Activated CD8-positive, alpha-beta memory T cell treated with anti-CD3 and anti-CD28 coated beads, Interleukin-2, amount 50 U/mL, for 4 hours (primary cell): ENCODE data around the gene DOK5.
"Not testable (repeated sequence)": the region's sequence is repeated elsewhere in the genome, so short reads cannot be mapped to it uniquely, and the experiment has no call there.

ENCODE experiments used
- DNase-seq: peaks from one replicate; pipeline ENCODE4 v3.0.0-alpha.2; 2020

DOK5 gene

DNA sequence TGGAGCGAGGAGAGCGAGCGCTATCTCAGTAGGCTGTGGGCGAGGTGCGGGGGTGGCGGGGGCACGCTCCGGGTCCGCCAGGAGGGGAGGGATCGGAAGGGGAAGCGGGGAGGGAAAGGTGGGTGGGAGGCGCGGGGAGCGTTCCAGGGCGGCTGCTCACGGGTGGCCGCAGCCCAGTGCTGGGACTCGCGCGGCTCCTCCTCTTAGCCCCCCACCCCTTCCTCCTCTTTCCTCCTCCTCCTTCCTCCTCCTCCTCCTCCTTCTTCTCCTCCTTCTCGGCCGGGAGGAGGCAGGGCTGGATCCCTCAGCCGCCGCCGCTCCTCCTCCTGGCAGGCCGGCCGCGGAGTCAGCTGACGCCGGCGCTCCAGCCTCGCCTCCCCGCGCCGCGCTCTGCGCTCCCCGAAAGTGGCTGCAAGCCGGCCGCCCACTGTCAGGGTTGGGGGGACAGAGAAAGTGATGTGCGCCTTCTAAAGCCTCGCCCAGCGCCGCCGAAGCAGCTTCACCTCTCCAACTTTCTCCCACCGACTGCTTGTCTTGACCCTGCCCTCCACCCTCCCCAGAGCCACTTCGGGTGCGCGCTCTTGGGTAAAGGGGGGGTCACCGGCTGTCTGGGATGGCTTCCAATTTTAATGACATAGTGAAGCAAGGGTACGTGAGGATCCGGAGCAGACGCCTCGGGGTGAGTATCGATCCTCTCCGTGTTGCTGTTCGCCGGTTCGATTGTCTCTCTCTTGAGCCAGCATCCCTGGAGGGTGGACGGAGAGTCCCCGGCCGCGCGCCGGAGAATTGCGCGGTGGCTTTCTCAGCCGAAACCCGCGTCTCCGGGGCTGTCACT, at the start of gene DOK5:
DOK5 (plus strand) TSS at position 260 of the 835 bp plus-strand sequence; CDS start at position 614, 354 bp downstream.
- DNase-seq, result no peak

DNA sequence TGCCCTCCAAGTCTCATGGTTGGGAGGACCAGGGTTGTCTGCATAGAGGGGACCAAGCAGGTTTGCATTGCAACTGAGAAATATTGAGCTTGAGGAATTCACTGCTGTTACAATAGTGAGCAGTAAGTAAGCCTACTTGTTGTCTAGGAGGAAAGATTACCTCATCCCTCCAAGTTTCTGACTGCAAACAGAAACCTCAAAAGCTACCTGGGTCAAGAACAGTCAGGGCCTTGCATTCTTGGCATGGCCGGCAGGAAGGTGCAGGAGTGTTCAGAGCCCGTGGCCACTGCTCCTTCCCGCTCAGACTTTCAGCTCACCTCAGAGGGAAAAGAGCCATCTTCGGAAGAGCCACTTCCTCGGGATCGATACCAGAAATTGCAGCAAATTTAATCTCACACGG, 46.0 kb upstream of the DOK5 start:
- no peak for DNase-seq

DNA sequence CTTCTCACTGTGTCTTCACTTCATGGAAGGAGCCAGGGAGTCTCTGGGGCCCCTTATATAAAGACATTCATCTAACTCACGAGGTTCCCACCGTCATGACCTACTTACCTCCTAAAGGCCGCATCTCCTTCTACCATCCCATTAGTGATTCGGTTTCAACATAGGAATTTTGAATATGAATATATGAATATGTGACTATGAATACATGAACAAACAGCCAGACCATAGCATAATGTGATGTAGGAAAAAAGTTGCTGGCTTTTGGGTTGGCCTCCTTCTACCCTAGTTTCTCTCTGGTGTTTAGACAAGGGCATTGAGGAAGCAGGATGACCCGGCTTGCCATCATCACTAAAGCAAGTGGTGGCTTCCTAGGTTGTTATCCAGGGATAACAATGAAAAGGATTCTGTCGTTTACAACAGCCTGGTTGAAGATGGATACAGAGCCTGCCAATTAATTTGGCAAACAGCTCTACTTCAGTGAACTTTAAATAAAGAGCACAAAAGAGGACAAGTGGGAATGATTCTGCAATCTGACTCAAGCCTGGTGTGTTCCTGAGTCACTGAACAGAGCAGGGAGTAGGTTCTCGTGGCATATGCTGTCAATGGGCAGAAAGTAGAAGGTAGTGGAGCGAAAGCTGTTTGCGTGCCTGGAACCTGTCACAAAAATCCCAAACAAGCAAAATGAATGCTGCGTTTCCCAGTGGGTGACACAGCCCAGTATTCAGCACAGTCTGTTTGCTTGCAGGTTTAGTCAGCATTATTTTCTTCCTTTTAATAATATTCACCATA, 44.0 kb upstream of the DOK5 start:
- DNase-seq, result no peak

DNA sequence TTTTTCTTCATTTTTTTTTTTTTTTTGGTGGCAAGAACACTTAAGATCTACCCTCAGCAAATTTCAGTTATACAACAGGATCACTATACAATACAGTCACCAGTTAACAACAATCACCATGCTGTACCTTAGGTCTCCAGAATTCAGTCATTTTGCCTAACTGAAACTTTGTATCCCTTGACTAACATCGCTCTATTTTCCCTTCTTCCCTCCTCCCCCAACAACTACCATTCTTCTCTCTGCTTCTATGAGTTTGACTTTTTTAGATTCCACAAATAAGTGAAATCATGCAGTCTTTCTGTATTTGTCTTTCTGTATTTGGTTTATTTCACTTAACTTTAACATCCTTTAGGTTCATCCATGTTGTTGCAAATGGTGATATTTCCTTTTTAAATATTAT, 42.4 kb upstream of the DOK5 start:
- DNase-seq, result no peak

DNA sequence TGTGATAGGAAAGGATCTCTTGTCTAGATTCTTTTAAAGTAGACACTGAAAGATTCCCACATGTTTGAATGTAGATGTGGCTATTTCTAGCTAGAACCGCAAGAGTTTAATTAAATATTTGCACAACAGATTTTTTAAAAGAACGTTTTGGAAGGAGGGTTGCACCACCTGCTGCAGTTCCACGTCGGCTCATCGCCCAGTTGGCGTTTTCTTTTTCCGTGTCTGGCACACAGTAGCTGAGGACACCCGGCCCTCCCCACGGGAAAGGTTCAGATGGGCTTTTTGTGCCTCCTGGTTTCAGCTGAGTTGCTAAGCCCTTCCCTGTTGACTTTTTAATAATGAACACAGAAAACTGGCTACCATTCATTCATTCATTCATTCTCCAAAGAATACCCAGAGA, 41.8 kb upstream of the DOK5 start:
- no peak for DNase-seq

DNA sequence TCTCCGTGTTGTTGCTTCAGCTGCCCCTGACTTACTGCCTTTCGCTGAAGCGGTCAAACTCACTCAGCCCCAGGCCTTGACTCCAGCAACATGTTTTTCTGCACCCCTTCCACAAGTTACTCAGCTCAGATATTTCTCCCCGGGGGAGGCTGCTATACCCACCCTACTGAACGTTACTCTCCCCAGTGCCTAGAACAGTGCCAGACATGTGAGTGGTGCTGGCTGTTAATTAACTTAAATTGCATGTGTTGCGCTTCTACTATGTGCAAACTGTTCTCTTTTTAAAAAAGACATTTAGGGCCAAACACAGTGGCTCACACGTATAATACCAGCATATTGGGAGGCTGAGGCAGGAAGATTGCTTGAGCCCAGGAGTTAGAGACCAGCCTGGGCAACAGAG, 41.2 kb upstream of the DOK5 start:
- DNase-seq, result no peak

DNA sequence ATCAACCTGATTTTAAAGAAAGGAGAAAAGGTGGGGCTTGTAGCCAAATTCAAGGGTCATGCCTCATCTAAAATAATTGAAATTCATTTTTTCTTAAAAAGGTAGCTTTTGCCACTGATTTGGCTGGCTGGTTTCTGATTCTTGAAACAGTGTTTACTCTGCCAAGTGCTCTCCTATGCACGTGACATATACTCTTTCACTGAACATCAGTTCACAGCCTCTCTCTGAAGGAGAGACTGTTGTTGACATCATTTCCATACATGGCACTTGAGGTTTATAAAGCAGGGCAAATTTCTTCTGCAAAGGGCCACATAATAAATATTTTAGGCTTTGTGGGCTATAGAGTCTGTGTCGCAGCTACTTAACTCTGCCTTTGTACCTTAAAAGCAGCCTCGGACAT, 40.4 kb upstream of the DOK5 start:
- DNase-seq, result no peak

DNA sequence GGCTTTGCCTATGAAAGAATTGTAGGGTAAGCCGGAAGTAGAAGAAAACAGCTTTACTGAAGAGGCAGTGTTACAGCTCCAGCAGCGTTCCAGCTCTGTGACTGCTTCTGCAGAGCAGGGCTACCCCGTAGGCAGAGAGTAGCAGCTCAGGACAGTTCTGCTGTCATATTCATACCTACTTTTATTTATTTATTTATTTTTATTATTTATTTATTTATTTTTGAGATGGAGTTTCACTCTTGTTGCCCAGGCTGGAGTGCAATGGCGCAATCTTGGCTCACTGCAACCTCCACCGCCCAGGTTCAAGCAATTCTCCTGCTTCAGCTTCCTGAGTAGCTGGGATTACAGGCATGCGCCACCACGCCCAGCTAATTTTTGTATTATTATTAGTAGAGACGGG, 39.0 kb upstream of the DOK5 start:
- not testable (repeated sequence) for DNase-seq

DNA sequence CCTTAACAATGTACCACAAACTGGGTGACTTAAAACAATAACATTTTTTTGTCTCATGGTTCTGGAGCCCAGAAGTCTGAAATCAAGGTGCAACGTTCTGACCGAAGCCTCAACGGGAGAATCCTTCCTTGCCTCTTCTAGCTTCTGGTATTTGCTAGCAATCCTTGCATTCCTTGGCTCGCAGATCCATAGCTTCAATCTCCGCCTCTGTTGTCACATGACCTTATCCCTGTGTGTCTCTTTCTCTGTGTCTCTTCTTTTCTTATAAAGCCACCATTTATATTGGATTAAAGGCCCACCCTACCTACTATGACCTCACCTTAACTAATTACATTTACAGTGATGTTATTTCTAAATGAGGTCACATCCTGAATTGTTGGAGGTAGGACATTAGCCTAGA, 37.2 kb upstream of the DOK5 start:
- DNase-seq, result no peak

DNA sequence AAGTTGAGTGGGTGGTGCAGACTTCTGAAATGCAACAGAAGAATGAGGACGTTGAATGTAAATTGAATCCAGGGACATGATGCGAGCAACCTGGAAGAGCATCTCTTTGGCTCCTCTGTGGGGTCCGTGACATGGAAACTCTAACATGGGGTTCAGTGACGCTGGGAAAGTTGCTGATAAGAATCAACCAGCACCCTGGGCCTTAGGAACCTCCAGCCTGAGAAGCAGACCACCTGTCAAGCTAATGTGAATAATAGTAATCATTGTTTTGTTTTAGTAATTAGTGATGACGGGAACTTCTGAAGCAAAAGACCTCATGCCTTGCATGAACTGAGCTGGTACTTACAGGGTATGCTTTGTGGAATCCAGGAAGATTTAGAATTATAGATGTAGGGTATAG, 25.2 kb upstream of the DOK5 start:
- DNase-seq, result no peak

DNA sequence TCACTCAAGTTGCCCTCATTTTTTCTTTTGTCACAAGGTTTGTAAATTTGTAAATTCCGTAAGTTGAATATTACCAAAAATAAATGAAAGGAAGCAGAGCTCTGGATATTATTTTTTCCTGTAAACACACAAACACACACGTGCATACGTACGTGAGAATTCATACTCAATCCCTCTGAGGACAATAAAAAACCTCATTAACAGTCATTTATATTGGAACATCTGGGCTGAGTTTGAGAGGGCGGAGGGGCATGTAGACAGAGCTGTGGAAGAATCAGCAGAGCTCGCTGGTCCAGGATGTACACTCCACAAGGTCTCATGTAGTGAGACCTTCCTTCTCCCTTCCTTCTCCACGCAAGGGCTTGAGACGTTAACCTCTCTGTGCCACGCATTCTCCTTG, 24.2 kb upstream of the DOK5 start:
- DNase-seq, result no peak

DNA sequence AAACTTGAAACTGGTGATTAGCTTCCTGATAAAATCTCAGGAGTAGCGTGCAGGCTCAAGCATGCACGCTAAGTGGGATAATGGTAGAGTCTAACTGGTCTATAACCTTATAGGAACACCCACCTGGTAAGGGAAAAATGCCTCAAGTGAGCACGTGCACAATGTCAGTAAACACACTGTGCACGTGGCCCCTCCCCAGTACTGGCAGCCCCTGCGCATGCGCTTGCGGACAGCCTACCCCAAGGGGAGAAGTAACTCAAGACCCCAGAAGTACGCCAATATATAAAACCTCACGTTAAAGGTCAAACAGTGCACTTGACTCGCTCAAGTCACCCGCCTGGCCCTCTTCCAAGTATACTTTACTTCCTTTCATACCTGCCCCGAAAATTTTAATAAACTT, 23.1 kb upstream of the DOK5 start:
- no peak for DNase-seq

DNA sequence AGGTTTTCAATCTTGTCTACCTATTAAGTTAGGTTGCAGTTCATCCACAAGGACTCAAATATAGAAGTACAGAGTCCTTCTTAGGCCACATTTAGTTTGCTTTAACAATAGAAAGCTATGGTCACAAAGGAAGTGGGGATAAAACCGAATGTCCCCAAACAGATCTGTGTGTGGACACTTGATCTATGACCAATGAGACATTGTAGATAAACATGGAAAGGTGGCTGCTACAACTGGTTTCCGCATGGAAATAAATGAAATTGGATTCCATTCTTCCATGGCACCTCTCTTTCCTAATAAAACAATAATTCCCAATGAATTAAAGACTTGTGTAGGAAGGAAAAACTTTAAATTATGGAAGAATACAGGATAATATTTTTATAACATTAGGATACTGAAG, 20.4 kb upstream of the DOK5 start:
- DNase-seq, result no peak

DNA sequence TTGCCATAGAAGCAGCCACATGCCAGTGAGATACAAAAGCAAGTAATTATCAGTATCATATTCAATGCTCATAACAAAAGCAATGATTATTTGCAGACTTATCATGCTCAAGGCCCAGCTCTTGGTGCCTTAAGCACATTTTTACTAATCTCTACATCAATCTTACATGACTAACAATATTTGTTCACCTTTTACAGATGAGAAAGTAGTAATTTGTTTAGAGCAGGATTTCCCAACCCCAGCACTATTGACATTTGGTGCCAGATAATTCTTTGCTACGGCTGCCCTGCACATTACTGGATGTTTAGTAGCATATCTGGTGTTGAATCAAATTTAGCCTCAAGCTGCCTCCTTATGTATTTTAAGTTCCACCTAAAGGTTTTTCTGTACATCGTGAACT, 19.0 kb upstream of the DOK5 start:
- DNase-seq, result no peak

DNA sequence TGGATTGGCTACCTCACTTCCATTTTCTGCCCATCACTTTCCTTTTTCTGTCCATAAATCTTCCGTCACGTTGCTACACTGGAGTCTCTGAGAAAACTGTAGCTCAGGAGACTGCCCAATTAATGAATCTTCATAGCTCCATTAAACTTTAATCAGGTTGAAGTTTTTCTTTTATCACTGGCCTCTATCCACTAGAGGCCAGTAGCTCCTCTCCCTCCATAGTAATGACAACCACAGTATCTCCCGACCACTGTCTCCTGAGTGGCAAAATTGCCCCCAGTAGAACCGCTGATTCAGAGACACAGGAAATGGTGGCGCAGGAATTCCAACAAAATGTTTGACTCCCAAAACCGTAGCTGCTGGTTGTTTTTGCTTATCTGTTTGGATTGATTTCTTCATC, 18.4 kb upstream of the DOK5 start:
- no peak for DNase-seq

DNA sequence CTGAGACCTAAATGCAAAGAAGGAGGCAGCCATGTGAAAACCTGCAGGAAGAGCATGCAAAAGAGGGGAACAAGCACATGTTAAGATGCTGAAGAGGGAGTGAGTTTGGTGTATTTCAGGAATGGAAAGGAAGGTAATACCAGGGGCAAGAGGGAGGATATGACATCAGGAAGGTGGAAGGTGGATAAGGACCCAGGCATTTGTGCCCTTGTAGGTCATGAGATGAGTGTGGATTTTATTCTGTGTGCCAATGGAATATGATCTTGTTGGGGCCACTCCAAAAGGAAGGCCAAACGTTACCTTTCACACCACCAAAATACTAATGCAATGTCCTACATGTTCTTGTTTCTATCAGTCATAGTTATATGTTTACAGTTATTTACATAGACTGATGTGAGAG, 17.2 kb upstream of the DOK5 start:
- no peak for DNase-seq

DNA sequence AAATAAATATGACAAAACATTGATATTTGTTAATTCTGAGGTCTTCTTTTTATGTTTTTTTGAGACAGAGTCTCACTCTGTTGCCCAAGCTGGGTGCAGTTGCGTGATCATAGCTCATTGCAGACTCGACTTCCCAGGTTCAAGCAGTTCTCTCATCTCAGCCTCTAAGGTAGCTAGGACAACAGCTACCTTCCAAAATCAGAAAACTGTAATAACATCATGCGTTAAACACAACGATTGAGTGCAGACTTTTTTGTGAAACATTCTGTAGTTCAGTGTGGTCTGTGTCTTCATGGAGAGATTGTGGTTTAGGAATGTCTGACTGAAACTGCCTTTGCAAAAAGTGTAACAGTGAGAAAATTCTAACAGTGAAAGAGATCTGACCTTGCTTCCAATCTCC, 16.1 kb upstream of the DOK5 start:
- no peak for DNase-seq

DNA sequence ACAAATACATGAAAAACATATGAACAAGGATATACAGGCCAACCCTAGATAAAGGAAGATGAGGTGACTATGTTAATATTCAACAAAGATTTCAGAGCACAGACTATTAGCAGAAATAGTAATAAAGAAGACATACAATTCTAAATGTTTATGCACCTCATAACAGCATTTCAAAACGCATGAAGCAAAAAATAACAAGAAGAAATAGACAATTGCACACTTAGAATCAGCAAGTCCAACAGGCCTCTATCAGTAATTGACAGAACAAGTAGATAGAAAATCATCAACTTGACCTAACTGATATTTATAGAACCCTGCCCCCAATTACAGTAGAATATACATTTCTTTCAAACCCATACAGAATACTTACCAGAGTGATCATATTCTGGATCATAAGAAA, 11.4 kb upstream of the DOK5 start:
- DNase-seq, result no peak

DNA sequence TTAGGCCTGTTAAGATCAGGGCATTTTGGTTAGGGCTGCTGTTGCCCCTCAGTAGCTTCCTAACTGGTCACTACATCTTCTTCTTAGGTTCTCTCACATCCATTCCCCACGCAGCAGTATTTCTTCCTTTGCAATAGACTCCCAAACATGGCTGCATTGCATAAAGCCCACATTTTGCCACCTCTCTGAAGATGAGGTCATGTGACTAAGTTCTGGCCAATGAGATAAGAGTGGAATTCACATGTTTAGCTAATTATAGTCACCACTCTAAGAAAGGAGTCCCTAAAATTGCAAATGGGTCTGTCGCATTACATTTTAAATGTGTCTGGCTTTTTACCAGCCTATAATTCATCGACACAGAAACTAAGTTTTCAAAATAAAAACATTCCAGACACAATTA, 9.3 kb upstream of the DOK5 start:
- DNase-seq, result no peak

DNA sequence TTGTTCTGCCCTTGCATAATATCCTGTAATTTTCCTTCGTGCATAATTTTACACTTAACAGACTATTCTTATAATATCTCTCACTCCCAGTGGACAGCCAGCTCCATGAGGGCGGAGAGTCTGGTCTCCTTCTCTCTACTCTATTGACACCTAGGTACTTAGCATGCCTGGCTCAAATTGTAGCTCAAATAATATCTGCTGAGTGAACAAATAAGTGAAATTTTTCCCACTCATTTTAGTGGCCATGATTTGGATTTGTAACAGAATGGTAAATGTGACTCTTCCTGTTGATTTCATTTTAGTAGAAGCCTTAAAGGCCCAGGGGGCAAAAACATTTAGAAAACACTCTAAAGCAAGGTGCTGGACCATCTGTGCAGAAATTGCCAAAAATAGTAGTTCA, 7.8 kb upstream of the DOK5 start:
- DNase-seq, result no peak

DNA sequence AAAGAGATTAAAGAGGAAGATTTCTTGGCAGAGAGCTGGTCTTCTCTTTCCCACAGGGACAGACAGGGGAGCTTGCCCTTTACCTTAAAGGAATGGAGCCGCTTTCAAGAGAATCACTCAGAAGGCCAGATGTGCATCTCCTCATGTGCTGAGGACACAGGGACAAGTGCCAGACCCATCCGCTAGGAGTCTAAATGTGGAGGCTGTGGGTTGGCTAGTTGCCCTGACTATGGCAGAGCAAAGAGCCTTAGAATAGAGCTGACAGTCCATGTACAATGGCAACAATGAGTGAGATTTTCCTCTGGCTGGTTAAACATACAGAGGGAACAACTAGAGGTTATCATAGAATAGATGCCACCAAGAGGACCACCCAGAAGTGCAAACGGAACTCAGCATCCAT, 7.3 kb upstream of the DOK5 start:
- no peak for DNase-seq

DNA sequence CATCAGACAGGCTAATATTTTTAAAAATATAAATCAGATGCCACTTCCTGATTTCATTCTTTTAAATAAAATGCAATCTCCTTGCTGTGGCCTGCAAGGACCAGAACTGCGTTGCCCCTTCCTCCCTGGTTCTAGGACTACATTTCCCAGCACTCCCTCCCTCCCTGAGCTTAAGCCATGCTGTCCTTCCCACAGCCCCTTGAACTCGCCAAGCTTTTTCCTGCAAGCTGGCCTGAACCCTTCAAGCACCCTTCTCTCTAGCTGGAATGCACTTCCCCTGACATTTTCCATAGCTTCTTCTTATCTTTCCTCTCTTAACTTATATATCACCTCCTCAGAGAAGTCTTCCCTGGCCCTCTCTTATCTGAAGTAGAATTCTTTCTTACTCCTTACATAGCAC, 6.1 kb upstream of the DOK5 start:
- DNase-seq, result no peak

DNA sequence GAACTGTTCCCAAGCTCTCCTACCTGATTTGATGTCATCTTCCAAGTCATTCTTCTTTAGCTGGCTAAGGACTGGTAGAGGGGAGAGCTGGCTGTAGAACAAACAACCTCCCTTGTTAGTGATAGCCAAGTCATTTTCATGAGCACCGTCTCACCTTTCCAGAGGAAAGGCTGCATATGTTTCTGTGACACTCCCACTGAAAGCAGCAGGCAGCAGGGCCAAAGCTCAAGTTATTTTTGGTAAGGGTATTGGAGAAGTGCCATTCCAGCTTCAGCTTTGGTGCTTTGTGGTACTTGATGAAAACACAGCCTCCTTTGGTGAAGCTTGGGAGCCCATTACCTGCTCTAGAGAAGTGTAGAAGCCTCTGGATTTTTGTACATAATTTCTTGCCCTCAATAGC, 5.4 kb upstream of the DOK5 start:
- DNase-seq, result no peak

DNA sequence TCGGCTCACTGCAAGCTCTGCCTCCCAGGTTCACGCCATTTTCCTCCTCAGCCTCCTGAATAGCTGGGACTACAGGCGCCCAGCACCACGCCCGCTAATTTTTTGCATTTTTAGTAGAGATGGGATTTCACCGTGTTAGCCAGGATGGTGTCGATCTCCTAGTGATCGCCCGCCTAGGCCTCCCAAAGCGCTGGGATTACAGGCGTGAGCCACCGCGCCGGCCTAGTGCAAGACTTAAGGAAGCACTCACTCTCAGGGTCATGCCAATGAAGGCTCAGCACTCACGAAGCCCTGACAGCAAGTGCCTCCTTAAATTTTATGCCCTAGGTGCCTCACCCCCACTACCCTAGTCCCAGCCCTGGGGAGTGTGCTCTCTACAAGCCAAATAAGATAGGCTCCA, 4.7 kb upstream of the DOK5 start:
- no peak for DNase-seq

DNA sequence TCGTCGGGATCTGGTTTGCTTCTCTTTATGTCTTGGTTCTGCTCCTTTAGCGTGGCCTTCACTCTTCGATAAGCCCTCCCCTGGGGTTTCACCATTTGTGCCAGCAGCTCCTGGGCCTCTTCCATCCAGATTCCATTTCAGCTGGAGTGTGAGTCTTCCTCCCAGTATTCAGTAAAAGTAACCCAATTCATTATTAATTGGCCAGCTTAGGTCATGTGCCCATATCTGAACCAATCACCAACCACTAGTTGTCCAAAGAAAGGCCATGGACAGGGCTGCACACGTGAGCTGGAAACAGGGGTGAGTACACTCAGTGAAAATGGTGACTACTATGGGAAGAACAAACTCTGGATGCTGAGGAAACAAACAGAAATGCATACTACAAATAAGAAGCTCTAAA, 2.8 kb upstream of the DOK5 start:
- DNase-seq, result no peak
